ENCODE data around the gene MED12.
A peak's percentile ranks its signal among the peaks of the same experiment; 100 is the strongest.
"Not testable (repeated sequence)": the region's sequence is repeated elsewhere in the genome, so short reads cannot be mapped to it uniquely, and the experiment has no call there.

Gene MED12

DNA sequence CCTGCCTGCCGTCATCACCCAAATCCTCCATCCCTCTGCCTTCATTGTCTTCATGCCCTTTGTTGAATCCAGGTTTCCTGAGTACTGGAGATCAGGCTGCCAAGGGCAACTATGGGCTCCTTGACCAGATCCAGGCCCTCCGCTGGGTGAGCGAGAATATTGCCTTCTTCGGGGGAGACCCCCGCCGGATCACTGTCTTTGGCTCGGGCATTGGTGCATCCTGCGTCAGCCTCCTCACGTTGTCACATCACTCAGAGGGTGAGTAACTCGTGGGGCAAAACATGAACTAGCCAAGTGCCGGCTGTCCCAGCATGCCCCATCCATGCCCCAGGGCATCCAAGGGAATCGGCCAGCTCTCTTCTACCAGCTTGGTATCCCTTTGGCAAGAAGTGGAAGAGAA is 45.7 kb downstream of the MED12 start:
- no peak for DNase-seq

DNA sequence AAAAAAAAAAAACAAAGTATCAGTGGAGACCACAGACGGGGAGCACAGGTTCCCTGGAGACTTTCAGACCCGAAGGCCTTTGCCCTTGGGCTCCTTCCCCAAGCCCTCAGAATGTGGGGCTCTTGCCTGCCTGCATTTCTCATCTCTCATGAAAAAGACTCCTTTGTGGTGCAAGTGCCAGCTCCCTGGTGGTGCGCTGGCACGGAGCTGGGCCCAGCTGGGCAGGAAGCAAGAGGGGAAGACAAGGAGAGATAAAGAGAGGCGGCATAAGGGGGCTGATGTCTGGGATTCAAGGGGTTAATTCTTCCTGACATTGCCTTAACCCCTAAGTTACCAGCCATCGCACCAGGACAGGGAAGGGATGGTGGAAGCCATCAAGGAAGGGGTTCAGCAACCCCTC is 48.1 kb downstream of the MED12 start:
- DNase-seq = no peak

GRCh38 chrX:71167031-71167781 is 48.8 kb downstream of the MED12 start:
- DNase-seq = no peak

DNA sequence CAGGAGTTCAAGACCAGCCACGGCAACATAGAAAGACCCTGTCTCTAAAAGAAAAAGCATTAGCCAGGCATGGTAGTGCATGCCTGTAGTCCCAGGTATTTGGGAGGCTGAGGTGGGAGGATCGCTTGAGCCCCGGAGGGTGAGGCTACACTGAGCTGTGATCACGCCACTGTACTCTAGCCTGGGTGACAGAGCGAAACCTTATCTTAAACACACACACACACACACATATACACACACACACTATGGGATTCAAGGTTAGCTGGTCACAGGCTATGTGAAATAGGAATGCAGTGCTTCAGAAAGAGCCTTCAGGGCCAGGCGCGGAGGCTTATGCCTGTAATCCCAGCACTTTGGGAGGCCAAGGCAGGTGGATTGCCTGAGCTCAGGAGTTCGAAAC is 49.7 kb downstream of the MED12 start:
- DNase-seq = no peak

GRCh38 chrX:71169586-71169985 is 51.2 kb downstream of the MED12 start:
- DNase-seq = no peak

- DNase-seq = no peak
Measured at GRCh38 chrX:71170660-71171059, 52.3 kb downstream of the MED12 start.

- DNase-seq = peak in 2 of 4 experiments; percentile 24 to 42
Measured at GRCh38 chrX:71171110-71171801, 52.9 kb downstream of the MED12 start.

- no peak for DNase-seq
Measured at GRCh38 chrX:71173440-71173839, 55.0 kb downstream of the MED12 start.

DNA sequence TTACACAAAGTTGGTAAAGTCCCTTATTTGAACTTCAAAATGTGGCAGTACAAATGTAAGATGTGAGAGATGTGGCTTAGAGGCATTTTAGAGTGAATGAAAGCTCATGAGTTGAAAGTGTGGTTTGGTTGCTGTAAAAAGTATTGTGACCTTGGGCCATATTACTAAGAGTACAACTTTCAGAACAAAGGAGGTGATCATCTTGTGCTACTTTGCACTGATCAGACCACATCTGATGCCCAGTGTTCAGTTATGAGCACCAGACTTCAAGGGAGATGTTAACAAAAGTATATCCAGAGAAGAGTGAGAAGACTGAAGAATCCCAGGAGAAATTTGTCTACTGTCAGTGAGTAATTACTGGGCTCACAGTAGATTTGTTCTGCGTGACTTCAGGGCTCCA is 56.4 kb downstream of the MED12 start:
- DNase-seq = no peak

GRCh38 chrX:71175531-71175930 is 57.1 kb downstream of the MED12 start:
- no peak for DNase-seq

GRCh38 chrX:71177327-71177726 is 58.9 kb downstream of the MED12 start:
- no peak for DNase-seq

DNA sequence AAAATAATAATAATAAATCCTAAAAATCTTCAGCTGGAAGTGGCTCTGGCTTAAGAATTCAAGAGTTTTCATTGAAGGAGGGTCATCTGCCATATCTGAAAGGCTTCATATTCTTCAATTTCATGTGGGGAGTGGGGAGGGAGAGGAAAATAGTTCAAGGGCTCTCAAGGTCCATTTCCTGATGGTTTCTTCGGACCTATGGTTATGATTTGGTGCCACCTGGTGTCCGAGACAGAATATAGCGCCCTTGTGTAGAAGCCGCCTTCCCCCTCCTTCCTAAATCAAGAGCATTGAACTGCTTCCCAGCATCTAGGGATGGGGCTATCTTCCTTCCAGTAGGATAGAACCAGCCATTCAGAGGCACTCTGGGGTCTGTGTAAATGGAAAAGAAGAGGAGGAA is 60.5 kb downstream of the MED12 start:
- DNase-seq = peak; percentile 60 to 76 (median 66)

GRCh38 chrX:71180579-71181265 is 62.3 kb downstream of the MED12 start:
- not testable (repeated sequence) for DNase-seq

- peak in 2 of 4 experiments; percentile 22 to 49 for DNase-seq
Measured at GRCh38 chrX:71181558-71181909, 63.1 kb downstream of the MED12 start.

- peak; percentile 90 to 95 (median 94) for DNase-seq
Measured at GRCh38 chrX:71181910-71182799, 63.8 kb downstream of the MED12 start.

DNA sequence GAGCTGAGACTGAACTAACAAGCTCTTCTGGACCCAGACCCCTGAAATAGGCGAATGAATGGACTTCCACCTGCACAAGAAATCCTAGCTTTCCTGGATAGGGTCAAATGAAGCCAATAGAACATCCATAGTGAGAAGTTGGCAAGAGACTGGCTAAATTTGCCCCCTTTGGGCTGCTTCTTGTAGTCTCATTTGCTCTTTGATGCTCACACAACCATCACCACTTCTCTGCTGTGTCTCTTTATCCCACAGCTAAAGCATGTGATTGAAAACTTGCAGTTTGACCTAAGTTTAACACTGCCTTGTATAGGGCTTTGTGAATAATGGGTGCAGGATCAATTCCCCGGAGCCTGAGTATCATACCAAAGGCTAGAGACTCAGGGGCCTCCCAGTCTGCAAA is 64.5 kb downstream of the MED12 start:
- no peak for DNase-seq

DNA sequence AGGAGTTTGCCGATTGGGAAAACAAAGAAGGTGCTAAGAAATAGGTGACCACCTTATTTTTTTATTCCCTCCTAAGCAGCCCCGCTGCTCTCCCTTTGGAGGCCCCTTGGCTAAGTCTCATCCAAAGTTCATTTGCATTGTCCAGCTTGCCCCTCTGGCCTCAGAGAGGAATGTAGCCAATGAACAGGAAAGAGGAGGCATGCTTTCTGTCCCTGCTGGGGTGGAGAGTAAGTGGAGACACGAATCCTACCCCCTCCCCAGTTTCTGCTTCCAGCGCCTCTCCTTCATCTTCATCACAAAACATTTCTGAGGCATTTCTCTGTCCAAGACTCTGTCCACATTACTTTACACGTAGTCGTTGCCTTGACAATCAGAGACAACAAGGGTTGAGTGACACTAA is 64.9 kb downstream of the MED12 start:
- no peak for DNase-seq

- no peak for DNase-seq
Measured at GRCh38 chrX:71184092-71184491, 65.7 kb downstream of the MED12 start.

GRCh38 chrX:71184803-71185495 is 66.6 kb downstream of the MED12 start:
- DNase-seq = no peak

- no peak for DNase-seq
Measured at GRCh38 chrX:71191248-71191647, 72.9 kb downstream of the MED12 start.
